GM19099 (cell line): ENCODE results near the gene TIPRL.

Experiments
- POLR2A ChIP-seq: IDR thresholded peaks from 3 replicates; pipeline ENCODE4 v1.6.1; 2011; ENCODE audit warnings: low read depth; ENCODE audit not compliant: insufficient read length; ENCODE audit errors: extremely low read depth

Gene TIPRL

GRCh38 chr1:168146626-168147025 lies 32.1 kb upstream of the TIPRL start:
- TF ChIP-seq POLR2A = no peak

GRCh38 chr1:168148916-168149315 lies 29.8 kb upstream of the TIPRL start:
- no peak for TF ChIP-seq POLR2A

- no peak for TF ChIP-seq POLR2A
These were observed 28.5 kb upstream of the TIPRL start for GRCh38 chr1:168150283-168150682.

- TF ChIP-seq POLR2A = no peak
These were observed 26.8 kb upstream of the TIPRL start for GRCh38 chr1:168151935-168152334.

- TF ChIP-seq POLR2A = no peak
These were observed 22.9 kb upstream of the TIPRL start for GRCh38 chr1:168155910-168156309.

GRCh38 chr1:168157638-168158037 lies 21.1 kb upstream of the TIPRL start:
- TF ChIP-seq POLR2A = no peak

GRCh38 chr1:168159251-168159650 lies 19.5 kb upstream of the TIPRL start:
- TF ChIP-seq POLR2A = no peak

GRCh38 chr1:168159979-168160378 lies 18.8 kb upstream of the TIPRL start:
- TF ChIP-seq POLR2A = no peak

- no peak for TF ChIP-seq POLR2A
These were observed 17.3 kb upstream of the TIPRL start for GRCh38 chr1:168161459-168161858.

- TF ChIP-seq POLR2A = no peak
These were observed 15.1 kb upstream of the TIPRL start for GRCh38 chr1:168163670-168164069.

- no peak for TF ChIP-seq POLR2A
These were observed 14.0 kb upstream of the TIPRL start for GRCh38 chr1:168164771-168165170.

GRCh38 chr1:168167806-168168205 lies 11.0 kb upstream of the TIPRL start:
- no peak for TF ChIP-seq POLR2A

GRCh38 chr1:168170564-168171508 lies 7.9 kb upstream of the TIPRL start:
- TF ChIP-seq POLR2A = no peak

- no peak for TF ChIP-seq POLR2A
These were observed 6.4 kb upstream of the TIPRL start for GRCh38 chr1:168172250-168172915.

- TF ChIP-seq POLR2A = no peak
These were observed 530 bp upstream of the TIPRL start for GRCh38 chr1:168178227-168178637.
